GM12878 (cell line): ENCODE measurements around the gene NUB1.

Experiments used
- CHD1 ChIP-seq: IDR thresholded peaks from 2 replicates; pipeline ENCODE4 v1.6.1; 2012; ENCODE audit warnings: low read depth, low read length, improper control_type of control experiment
- CHD4 ChIP-seq: fragments of 200-600 bp; sonication (generic); IDR thresholded peaks from 2 replicates; pipeline ENCODE4 v1.6.1; 2016; ENCODE audit warnings: mild to moderate bottlenecking
- CTCF ChIP-seq, 3 experiments: IDR thresholded peaks in 2 of 3; conservative IDR thresholded peaks in 1 of 3; 2 replicates each; pipeline ENCODE4 v1.5.1; 2011; ENCODE audit warnings: low read depth in 3 of 3, low read length in 3 of 3, mild to moderate bottlenecking in 3 of 3, control low read depth in 2 of 3, moderate library complexity in 2 of 3, inconsistent platforms in 1 of 3, mixed read lengths in 1 of 3; ENCODE audit not compliant: control insufficient read depth in 2 of 3, insufficient read depth in 1 of 3; ENCODE audit errors: extremely low read depth in 1 of 3
- EP300 ChIP-seq, 2 experiments: fragments of 150-350 bp in 1 of 2; IDR thresholded peaks; 2 replicates each; pipeline ENCODE4 v1.6.1; 2011 to 2012; ENCODE audit warnings: low read depth in 2 of 2, low read length in 2 of 2, borderline replicate concordance in 1 of 2, improper control_type of control experiment in 1 of 2, inconsistent platforms in 1 of 2; ENCODE audit not compliant: control insufficient read depth in 1 of 2
- EZH2 ChIP-seq: IDR thresholded peaks from 2 replicates; pipeline ENCODE4 v1.6.1; 2012; ENCODE audit warnings: low read depth, mild to moderate bottlenecking, control low read depth, inconsistent platforms, low read length, borderline replicate concordance; ENCODE audit not compliant: control insufficient read depth
- JUND ChIP-seq: IDR thresholded peaks from 2 replicates; pipeline ENCODE4 v1.6.1; 2012; ENCODE audit warnings: low read depth, mild to moderate bottlenecking, low read length, improper control_type of control experiment, moderate library complexity
- POLR2A ChIP-seq: IDR thresholded peaks from 2 replicates; pipeline ENCODE4 v1.6.1; 2011; ENCODE audit warnings: low read depth, mild to moderate bottlenecking, low read length
- POLR2AphosphoS5 ChIP-seq: IDR thresholded peaks from 2 replicates; pipeline ENCODE4 v1.6.1; 2011; ENCODE audit warnings: mild to moderate bottlenecking, low read length, inconsistent platforms
- ZBED1 ChIP-seq: IDR thresholded peaks from 2 replicates; pipeline ENCODE4 v1.6.1; 2016; ENCODE audit warnings: borderline replicate concordance

GRCh38 chr7:151299530-151299929 is 42.1 kb upstream of the NUB1 start:
- TF ChIP-seq CTCF (IDR thresholded peaks at IDR 0.05 in 2 of 3, conservative IDR thresholded peaks at IDR 0.05 in 1 of 3; ENCODE audit: control insufficient read depth in 2 of 3, extremely low read depth in 1 of 3, insufficient read depth in 1 of 3, low read depth in 3 of 3, low read length in 3 of 3) (no peak), CHD1 (no peak), ZBED1 (no peak), EZH2 (no peak), CHD4 (no peak), JUND (no peak), EP300 (IDR thresholded peaks at IDR 0.05; ENCODE audit: borderline replicate concordance in 1 of 2, control insufficient read depth in 1 of 2, low read depth in 2 of 2, low read length in 2 of 2) (no peak), POLR2AphosphoS5 (no peak), POLR2A (no peak)
